Vagina (tissue), 2 donors: ENCODE data around the gene NUP107.

ENCODE experiments used
- CTCF ChIP-seq, 3 experiments: fragments of 450-650 bp in 2 of 3; fragments of 200-600 bp in 1 of 3; sonication (generic) in 1 of 3; IDR thresholded peaks; one replicate each; pipeline ENCODE4 v1.5.1; 2017 to 2019; ENCODE audit warnings: antibody characterized with exemption in 3 of 3, mild to moderate bottlenecking in 2 of 3, moderate library complexity in 2 of 3
- POLR2A ChIP-seq, 2 donors: fragments of 450-650 bp; IDR thresholded peaks; one replicate each; pipeline ENCODE4 v1.6.1; 2017; ENCODE audit warnings: antibody characterized with exemption in 2 of 2, mild to moderate bottlenecking in 2 of 2, moderate library complexity in 2 of 2
- POLR2AphosphoS5 ChIP-seq, 2 donors: sonication (generic); formaldehyde crosslinking; IDR thresholded peaks; one replicate each; pipeline ENCODE4 v1.9.0; 2017; ENCODE audit warnings: antibody characterized with exemption in 2 of 2, mild to moderate bottlenecking in 2 of 2, low read depth in 1 of 2; ENCODE audit not compliant: insufficient read depth in 1 of 2

GRCh38 chr12:68769941-68770340 is 83.2 kb downstream of the NUP107 start:
- TF ChIP-seq POLR2A (IDR thresholded peaks at IDR 0.05) (no peak), CTCF (IDR thresholded peaks at IDR 0.05) (no peak), POLR2AphosphoS5 (IDR thresholded peaks at IDR 0.05; ENCODE audit: insufficient read depth in 1 of 2, low read depth in 1 of 2) (no peak)
